DND-41 (cell line): ENCODE data around the gene KCNK3.

Experiments
- ATAC-seq: fragments of 200-7000 bp; cut with Tn5 transposase; 3 replicates; pipeline ENCODE4 v1.9.1; 2021; ENCODE audit warnings: low read depth; ENCODE audit not compliant: insufficient read depth
- DNase-seq: peaks from one replicate; pipeline ENCODE4 v3.0.0-alpha.2; 2020
- H2AFZ ChIP-seq: 2 replicates; pipeline ENCODE4 v1.6.0; 2012; ENCODE audit warnings: low read depth, low read length
- H3K27ac ChIP-seq: 2 replicates; pipeline ENCODE4 v1.5.1; 2012; ENCODE audit warnings: low read length, inconsistent platforms
- H3K27me3 ChIP-seq: fragments of 200-600 bp; sonication (generic); 2 replicates; pipeline ENCODE4 v1.6.0; 2012; ENCODE audit warnings: low read length, mild to moderate bottlenecking, inconsistent platforms; ENCODE audit not compliant: insufficient read depth, poor library complexity
- H3K36me3 ChIP-seq: 2 replicates; pipeline ENCODE4 v1.5.1; 2012; ENCODE audit warnings: low read length, inconsistent platforms; ENCODE audit not compliant: insufficient read depth
- H3K4me1 ChIP-seq: 2 replicates; pipeline ENCODE4 v1.5.1; 2012; ENCODE audit warnings: mild to moderate bottlenecking, low read length; ENCODE audit not compliant: insufficient read depth
- H3K4me2 ChIP-seq: 2 replicates; pipeline ENCODE4 v1.6.0; 2012; ENCODE audit warnings: mild to moderate bottlenecking, moderate library complexity, low read length, inconsistent platforms; ENCODE audit not compliant: insufficient read depth
- H3K4me3 ChIP-seq, 2 experiments: fragments of 200-600 bp in 1 of 2; shearing (Covaris generic) in 1 of 2; 2 replicates each; pipeline ENCODE4 v1.5.1; 2012 to 2016; ENCODE audit warnings: inconsistent platforms in 2 of 2, low read length in 2 of 2, mild to moderate bottlenecking in 2 of 2, low read depth in 1 of 2, moderate library complexity in 1 of 2
- H3K79me2 ChIP-seq: 2 replicates; pipeline ENCODE4 v1.6.0; 2012; ENCODE audit warnings: low read length, inconsistent platforms; ENCODE audit not compliant: insufficient read depth
- H3K9ac ChIP-seq: 2 replicates; pipeline ENCODE4 v1.6.0; 2012; ENCODE audit warnings: low read depth, mild to moderate bottlenecking, inconsistent platforms, low read length, moderate library complexity
- H3K9me3 ChIP-seq: 2 replicates; pipeline ENCODE4 v1.5.1; 2012; ENCODE audit warnings: low read length, moderate library complexity, mild to moderate bottlenecking, inconsistent platforms; ENCODE audit not compliant: insufficient read depth, severe bottlenecking
- H4K20me1 ChIP-seq: 2 replicates; pipeline ENCODE4 v1.6.0; 2012; ENCODE audit warnings: low read length; ENCODE audit not compliant: insufficient read depth
- CTCF ChIP-seq: IDR thresholded peaks from 2 replicates; pipeline ENCODE4 v1.5.1; 2012; ENCODE audit warnings: borderline replicate concordance, low read length, moderate library complexity, mild to moderate bottlenecking; ENCODE audit not compliant: poor library complexity, severe bottlenecking; ENCODE audit errors: extremely low read depth
- EZH2 ChIP-seq: IDR thresholded peaks from 3 replicates; pipeline ENCODE4 v1.6.1; 2012; ENCODE audit warnings: borderline replicate concordance, low read depth, mild to moderate bottlenecking, moderate library complexity, low read length, inconsistent platforms; ENCODE audit not compliant: severe bottlenecking

Gene KCNK3

GRCh38 chr2:26724784-26725520 lies 32.4 kb downstream of the KCNK3 start:
- no peaks in the 10 kb centered on the region for H3K36me3 ChIP-seq
- H3K4me3 ChIP-seq: no peak overlapping the region
- H3K79me2 ChIP-seq: no peaks in the 10 kb centered on the region
- no peak overlapping the region for H3K27ac ChIP-seq
- H3K4me1 ChIP-seq: no peaks in the 10 kb centered on the region
- H3K9ac ChIP-seq: no peak overlapping the region
- H4K20me1 ChIP-seq: peaks cover 4% of the 10 kb centered on the region
- H3K4me2 ChIP-seq: no peak overlapping the region
- no peak for DNase-seq
- H3K27me3 ChIP-seq: no peaks in the 10 kb centered on the region
- no peak for ATAC-seq
- H2AFZ ChIP-seq: no peak overlapping the region
- H3K9me3 ChIP-seq: no peaks in the 10 kb centered on the region
- TF ChIP-seq CTCF (no peak), EZH2 (no peak)

GRCh38 chr2:26725521-26725820 lies 32.9 kb downstream of the KCNK3 start:
- H3K9me3 ChIP-seq: no peaks in the 10 kb centered on the region
- DNase-seq (no peak), ATAC-seq (no peak)
- no peaks in the 10 kb centered on the region for H3K36me3 ChIP-seq
- no peak overlapping the region for H2AFZ ChIP-seq
- TF ChIP-seq CTCF (no peak), EZH2 (no peak)
- H4K20me1 ChIP-seq: peaks cover 4% of the 10 kb centered on the region
- H3K4me1 ChIP-seq: no peaks in the 10 kb centered on the region
- H3K4me2 ChIP-seq: no peak overlapping the region
- H3K9ac ChIP-seq: no peak overlapping the region
- no peak overlapping the region for H3K27ac ChIP-seq
- H3K4me3 ChIP-seq: no peak overlapping the region
- no peaks in the 10 kb centered on the region for H3K79me2 ChIP-seq
- H3K27me3 ChIP-seq: no peaks in the 10 kb centered on the region

GRCh38 chr2:26726228-26726627 lies 33.7 kb downstream of the KCNK3 start:
- Histone ChIP-seq H3K36me3 (no peaks in the 10 kb centered on the region), H3K79me2 (no peaks in the 10 kb centered on the region), H3K4me2 (no peak overlapping the region), H3K27me3 (no peaks in the 10 kb centered on the region), H3K9ac (no peak overlapping the region), H3K9me3 (no peaks in the 10 kb centered on the region), H3K4me1 (no peaks in the 10 kb centered on the region), H2AFZ (no peak overlapping the region), H3K4me3 (no peak overlapping the region), H3K27ac (no peak overlapping the region), H4K20me1 (no peaks in the 10 kb centered on the region; the same call in none of the 2 replicates)
- no peak for TF ChIP-seq CTCF
- no peak for TF ChIP-seq EZH2
- DNase-seq: no peak
- no peak for ATAC-seq
